GM12872 (cell line): ENCODE results near the gene XPR1.

ENCODE experiments used
- CTCF ChIP-seq: IDR thresholded peaks from 3 replicates; pipeline ENCODE4 v1.5.1; 2011; ENCODE audit warnings: low read depth, mild to moderate bottlenecking, low read length, moderate library complexity; ENCODE audit not compliant: insufficient read depth

Gene XPR1

GRCh38 chr1:180595966-180596365 is 35.9 kb upstream of the XPR1 start:
- no peak for TF ChIP-seq CTCF

GRCh38 chr1:180597520-180597919 is 34.3 kb upstream of the XPR1 start:
- no peak for TF ChIP-seq CTCF

- TF ChIP-seq CTCF: no peak
Observed at GRCh38 chr1:180598333-180598974, 33.4 kb upstream of the XPR1 start.

- TF ChIP-seq CTCF: no peak
Observed at GRCh38 chr1:180600343-180600742, 31.5 kb upstream of the XPR1 start.

- no peak for TF ChIP-seq CTCF
Observed at GRCh38 chr1:180601512-180601911, 30.3 kb upstream of the XPR1 start.

- no peak for TF ChIP-seq CTCF
Observed at GRCh38 chr1:180603223-180603849, 28.5 kb upstream of the XPR1 start.

- no peak for TF ChIP-seq CTCF
Observed at GRCh38 chr1:180603850-180604226, 28.0 kb upstream of the XPR1 start.
